ENCODE measurements around the gene EOLA2. TPM values are rescaled to one million over a fixed set of nuclear protein-coding genes. Genes with fewer than 3 reads are reported as not detected.

EOLA2 gene
- 22.8 and 33.9 TPM in 2 replicates for total RNA-seq (2013; cell fraction: nucleolus; rRNA removed)
- total RNA-seq (2014; rRNA removed): 28.7 and 38.6 TPM in 2 replicates
- 22.5 and 23.9 TPM in 2 replicates for total RNA-seq (2014; rRNA removed; fragmentation: Illumina TruSeq; extraction: Trizol)
- 41.0 and 48.7 TPM in 2 replicates for total RNA-seq (2021)
- 28.2 TPM for polyA plus RNA-seq (2011; ENCODE audit: low read depth)
- 38.0 and 44.1 TPM in 2 replicates for polyA plus RNA-seq (2011; rRNA removed)
- 45.9 and 59.4 TPM in 2 replicates for polyA plus RNA-seq (2011; cell fraction: cytosol; rRNA removed)
- polyA plus RNA-seq (2011; cell fraction: nucleus; rRNA removed): 88.1 and 90.0 TPM in 2 replicates
- 36.8 and 42.6 TPM in 2 replicates for polyA plus RNA-seq (2012)
- polyA plus RNA-seq (2014; fragmentation: Illumina TruSeq; extraction: Trizol): 28.0 and 35.8 TPM in 2 replicates
- 10 to 100 TPM; 26.9 to 37.0 TPM for polyA plus RNA-seq (2014; fragmentation: Nextera tagmentation; extraction: Ambion mirVana)
- 53.7 and 54.2 TPM in 2 replicates for polyA plus RNA-seq (2014; rRNA removed)
- polyA plus RNA-seq (2016; fragmentation: Nextera tagmentation; extraction: Ambion mirVana): 10 to 100 TPM; 55.4 to 55.8 TPM
- 23.2 and 31.1 TPM in 2 replicates for polyA minus RNA-seq (2011; rRNA and poly(A)+ RNA removed)
- 9.1 and 13.8 TPM in 2 replicates for polyA minus RNA-seq (2011; cell fraction: cytosol; rRNA and poly(A)+ RNA removed)
- polyA minus RNA-seq (2011; cell fraction: nucleus; rRNA and poly(A)+ RNA removed): 24.4 and 27.0 TPM in 2 replicates
- percentile 82 among the genes with signal in this experiment for Bru-seq, nascent RNA
- BruChase-seq, experiment 1, labeled RNA remaining after a 6-hour chase: percentile 90 among the genes with signal in this experiment
- BruChase-seq, experiment 2, labeled RNA remaining after a 2-hour chase: percentile 89 among the genes with signal in this experiment
- long read RNA-seq, experiment 1, transcript CXorf40B-203 (5 exons, 1,653 nt): major isoform, 17 of 37 reads
- long read RNA-seq, experiment 1, transcript CXorf40B-205 (6 exons, 1,440 nt): minor isoform, 6 of 37 reads
- long read RNA-seq, experiment 1, partial matches to known transcripts: 4 of 37 reads
- long read RNA-seq, experiment 1, other reads (novel, unspliced or antisense): 8 of 37 reads
- long read RNA-seq, experiment 2, transcript CXorf40B-205 (6 exons, 1,440 nt): minor isoform, 24 of 140 reads
- long read RNA-seq, experiment 2, transcript CXorf40B-202 (5 exons, 1,316 nt): minor isoform, 13 of 140 reads
- long read RNA-seq, experiment 2, transcript CXorf40B-203 (5 exons, 1,653 nt): major isoform, 62 of 140 reads
- long read RNA-seq, experiment 2, partial matches to known transcripts: 19 of 140 reads
- long read RNA-seq, experiment 2, other reads (novel, unspliced or antisense): 21 of 140 reads

GRCh38 chrX:149938427-149938880 lies at the start of gene EOLA2:
TSS of gene EOLA2 (minus strand) at chrX:149938491. CDS start at chrX:149933874, 4,617 bp downstream.
- H3K9ac ChIP-seq (ENCODE audit: control insufficient read depth, insufficient read depth, low read length): peak within 1 kb of the TSS; percentile 82
- peak; percentile 97 for DNase-seq (ENCODE audit: low read depth, low spot score)
- WGBS (ENCODE audit: insufficient coverage, insufficient replicate concordance, low lambda C conversion rate, missing lambda C conversion rate): 40% methylated on average over 38 of the region's 39 CpGs
- H3K27ac ChIP-seq (ENCODE audit: control insufficient read depth, insufficient read depth): peak within 1 kb of the TSS; percentile 69
- H3K79me2 ChIP-seq (ENCODE audit: control insufficient read depth, insufficient read depth, low read length): peaks cover 11% of the 10 kb centered on the region
- H3K4me2 ChIP-seq (ENCODE audit: control insufficient read depth, insufficient read depth): peak within 1 kb of the TSS; percentile 70
- ChIA-PET RAD21 (ENCODE audit: unreplicated experiment) (interaction anchor here (1.2 to 3.9 kb wide), 4 partner anchors 22 to 398 kb away, joined by 5 to 49 read pairs (median 10); partner anchors contain the start of gene EOLA1), POLR2A (interaction anchor here (0.5 to 3.1 kb wide), 9 partner anchors 101 to 704 kb away, joined by 3 to 34 read pairs (median 3); partner anchors contain the start of genes EOLA1 and MTM1), CTCF (interaction anchor here (0.6 to 1.0 kb wide), 6 partner anchors 22 to 435 kb away, joined by 3 to 5 read pairs (median 4); no protein-coding TSS in a partner anchor), SMC1A (ENCODE audit: uncharacterized antibody, unreplicated experiment) (interaction anchor here (0.9 to 1.4 kb wide), 2 partner anchors 732 to 762 kb away, joined by 3 read pairs; no protein-coding TSS in a partner anchor)
- peak within 1 kb of the TSS; percentile 30 for H2AFZ ChIP-seq (ENCODE audit: control insufficient read depth, low read depth, low read length)
- no peaks in the 10 kb centered on the region for H3K4me1 ChIP-seq (ENCODE audit: control insufficient read depth, insufficient read depth, low read length)
- H3K36me3 ChIP-seq (ENCODE audit: control insufficient read depth in 2 of 2, insufficient read depth in 2 of 2, low read length in 1 of 2): peaks cover 0 to 1% of the 10 kb centered on the region in 2 experiments; a peak in 1 of 4 replicates
- FAIRE-seq: peak; percentile 82
- ATAC-seq: peak; percentile 71
- in situ Hi-C loops (cut with MboI): no loop called here
- no peaks in the 10 kb centered on the region; the same call in 2 of the 3 replicates for H3K9me3 ChIP-seq (replicated peaks; ENCODE audit: control insufficient read depth, insufficient read depth, low read length)
- no TSS peak for BruUV-seq (replicated peaks)
- H3K4me3 ChIP-seq: peak within 1 kb of the TSS; percentile 83
- no peaks in the 10 kb centered on the region for H4K20me1 ChIP-seq (ENCODE audit: control insufficient read depth, insufficient read depth)
- no peaks in the 10 kb centered on the region for H3K27me3 ChIP-seq (replicated peaks in 1 of 2; ENCODE audit: control insufficient read depth in 2 of 2, insufficient read depth in 2 of 2, low read length in 1 of 2)
- intact Hi-C loops (cut with micrococcal nuclease; ENCODE audit: unreplicated experiment): loop anchor here (10.0 kb wide), 1 partner anchor 434 kb away; the partner anchor contains the start of gene IDS
- TF ChIP-seq PKNOX1 (IDR thresholded peaks at IDR 0.05) (peak; percentile 85), EED (IDR thresholded peaks at IDR 0.05; ENCODE audit: low read depth) (peak; percentile 88), NBN (IDR thresholded peaks at IDR 0.05) (peak; percentile 69), TCF3 (IDR thresholded peaks at IDR 0.05; ENCODE audit: borderline replicate concordance, insufficient read depth, low read depth, low read length) (no peak), CBX5 (IDR thresholded peaks at IDR 0.05; ENCODE audit: low read depth) (no peak), E2F8 (IDR thresholded peaks at IDR 0.05; ENCODE audit: low read depth, partially characterized antibody) (no peak), PAX5 (IDR thresholded peaks at IDR 0.05; ENCODE audit: borderline replicate concordance, low read depth, low read length) (peak; percentile 45; the same call in 1 of the 2 replicates), ZNF217 (IDR thresholded peaks at IDR 0.05) (no peak), STAT1 (conservative IDR thresholded peaks at IDR 0.05) (0 out of 2 replicates have a peak, but pooled peaks have one; percentile 47), IRF3 (IDR thresholded peaks at IDR 0.05) (0 out of 2 replicates have a peak, but pooled peaks have one; percentile 21), HDGF (IDR thresholded peaks at IDR 0.05) (peak; percentile 97), IKZF1 (conservative IDR thresholded peaks at IDR 0.05) (peak; percentile 76), EP300 (IDR thresholded peaks at IDR 0.05; ENCODE audit: borderline replicate concordance in 1 of 2, control insufficient read depth in 1 of 2, low read depth in 2 of 2, low read length in 2 of 2) (no peak), IKZF2 (IDR thresholded peaks at IDR 0.05) (peak; percentile 80 to 82)

Data from GM12878 (cell line).